Upper lobe of left lung (tissue), 4 donors: ENCODE results near the gene SOCS4.

ENCODE experiments used
- EP300 ChIP-seq, 4 donors: sonication (generic); formaldehyde crosslinking; IDR thresholded peaks; one replicate each; pipeline ENCODE4 v1.5.1; 2017; ENCODE audit warnings: antibody characterized with exemption in 4 of 4, control low read depth in 2 of 4
- POLR2A ChIP-seq, 4 donors: fragments of 450-650 bp; IDR thresholded peaks; one replicate each; pipeline ENCODE4 v1.5.1; 2016 to 2017; ENCODE audit warnings: antibody characterized with exemption in 4 of 4, mild to moderate bottlenecking in 2 of 4
- POLR2AphosphoS5 ChIP-seq, 2 donors: sonication (generic); formaldehyde crosslinking; IDR thresholded peaks; one replicate each; pipeline ENCODE4 v1.5.1; 2017; ENCODE audit warnings: antibody characterized with exemption in 2 of 2
- TF ChIP-seq, protein P1 (sequence below), 6 experiments: fragments of 450-650 bp in 4 of 6; fragments of 200-600 bp in 2 of 6; sonication (generic) in 2 of 6; IDR thresholded peaks; one replicate each; pipeline ENCODE4 v1.5.1; 2016 to 2019; ENCODE audit warnings: antibody characterized with exemption in 6 of 6

DNA sequence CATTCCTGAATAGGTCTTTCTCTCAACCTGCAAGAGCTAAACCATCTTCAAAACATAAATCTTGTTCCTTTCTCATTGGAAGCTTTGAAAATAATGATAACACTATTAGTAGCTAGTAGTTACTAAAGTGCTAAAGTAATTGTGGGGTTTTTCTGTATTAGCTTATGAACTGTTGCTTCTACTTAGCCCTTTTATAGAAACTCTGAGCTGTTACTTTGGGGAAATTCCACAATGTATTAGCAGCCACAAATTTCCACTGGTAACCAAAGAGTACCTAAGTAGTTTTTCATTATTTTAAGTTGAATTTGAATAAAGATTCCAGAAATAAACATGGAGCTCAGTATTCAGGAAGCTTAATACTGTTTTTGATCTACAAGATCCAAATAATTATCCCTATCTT, 18.1 kb downstream of the SOCS4 start:
- TF ChIP-seq POLR2A (IDR thresholded peaks at IDR 0.05) (no peak), POLR2AphosphoS5 (IDR thresholded peaks at IDR 0.05) (no peak), EP300 (IDR thresholded peaks at IDR 0.05) (no peak)
- TF ChIP-seq, protein P1, sequence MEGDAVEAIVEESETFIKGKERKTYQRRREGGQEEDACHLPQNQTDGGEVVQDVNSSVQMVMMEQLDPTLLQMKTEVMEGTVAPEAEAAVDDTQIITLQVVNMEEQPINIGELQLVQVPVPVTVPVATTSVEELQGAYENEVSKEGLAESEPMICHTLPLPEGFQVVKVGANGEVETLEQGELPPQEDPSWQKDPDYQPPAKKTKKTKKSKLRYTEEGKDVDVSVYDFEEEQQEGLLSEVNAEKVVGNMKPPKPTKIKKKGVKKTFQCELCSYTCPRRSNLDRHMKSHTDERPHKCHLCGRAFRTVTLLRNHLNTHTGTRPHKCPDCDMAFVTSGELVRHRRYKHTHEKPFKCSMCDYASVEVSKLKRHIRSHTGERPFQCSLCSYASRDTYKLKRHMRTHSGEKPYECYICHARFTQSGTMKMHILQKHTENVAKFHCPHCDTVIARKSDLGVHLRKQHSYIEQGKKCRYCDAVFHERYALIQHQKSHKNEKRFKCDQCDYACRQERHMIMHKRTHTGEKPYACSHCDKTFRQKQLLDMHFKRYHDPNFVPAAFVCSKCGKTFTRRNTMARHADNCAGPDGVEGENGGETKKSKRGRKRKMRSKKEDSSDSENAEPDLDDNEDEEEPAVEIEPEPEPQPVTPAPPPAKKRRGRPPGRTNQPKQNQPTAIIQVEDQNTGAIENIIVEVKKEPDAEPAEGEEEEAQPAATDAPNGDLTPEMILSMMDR (IDR thresholded peaks at IDR 0.05), result no peak
